SU-DHL-6 (cell line): Measurements from ENCODE around the gene RADIL.

Experiments used
- H2AFZ ChIP-seq: fragments of 200-600 bp; sonication (generic); 2 replicates; pipeline ENCODE4 v1.6.1; 2014; ENCODE audit warnings: low read depth, mild to moderate bottlenecking, moderate library complexity, mixed read lengths, antibody characterized with exemption, low read length; ENCODE audit not compliant: severe bottlenecking
- H3F3A ChIP-seq: fragments of 200-600 bp; shearing (Covaris generic); 2 replicates; pipeline ENCODE4 v1.6.0; 2016; ENCODE audit warnings: antibody characterized with exemption, mild to moderate bottlenecking; ENCODE audit not compliant: insufficient read depth
- H3K27ac ChIP-seq: fragments of 200-600 bp; sonication (generic); 2 replicates; pipeline ENCODE4 v1.5.1; 2016; ENCODE audit warnings: low read depth, mild to moderate bottlenecking, low read length, moderate library complexity, mixed read lengths
- H3K27me3 ChIP-seq: fragments of 200-600 bp; sonication (generic), shearing (Covaris generic); 2 replicates; pipeline ENCODE4 v1.6.0; 2014; ENCODE audit warnings: mild to moderate bottlenecking, low read length
- H3K36me3 ChIP-seq: fragments of 200-600 bp; sonication (generic); 2 replicates; pipeline ENCODE4 v1.6.1; 2014; ENCODE audit warnings: mild to moderate bottlenecking, low read length, mixed read lengths
- H3K4me2 ChIP-seq: fragments of 300-600, 200-600 bp; shearing (Covaris generic), sonication (generic); 2 replicates; pipeline ENCODE4 v1.6.0; 2014; ENCODE audit warnings: low read length, low read depth, mild to moderate bottlenecking; ENCODE audit not compliant: poor library complexity, severe bottlenecking
- H3K4me3 ChIP-seq: fragments of 200-600 bp; sonication (generic); 2 replicates; pipeline ENCODE4 v1.5.1; 2014; ENCODE audit warnings: antibody characterized with exemption, low read length, mild to moderate bottlenecking, mixed read lengths; ENCODE audit not compliant: insufficient read depth, poor library complexity, severe bottlenecking
- H3K79me2 ChIP-seq: fragments of 200-600 bp; sonication (generic); 2 replicates; pipeline ENCODE4 v1.6.1; 2014; ENCODE audit warnings: mild to moderate bottlenecking, low read length, moderate library complexity; ENCODE audit not compliant: insufficient read depth
- H3K9ac ChIP-seq: fragments of 200-600 bp; sonication (generic); 2 replicates; pipeline ENCODE4 v1.7.0; 2014; ENCODE audit warnings: mild to moderate bottlenecking, low read length
- H3K9me2 ChIP-seq: fragments of 200-600 bp; sonication (generic); replicated peaks from 2 replicates; pipeline ENCODE4 v1.6.1; 2014; ENCODE audit warnings: low read length; ENCODE audit not compliant: insufficient read depth
- H3K9me3 ChIP-seq: fragments of 200-600 bp; sonication (generic); 2 replicates; pipeline ENCODE4 v1.6.1; 2014; ENCODE audit warnings: low read length, mixed read lengths; ENCODE audit not compliant: insufficient read depth
- H4K20me1 ChIP-seq: fragments of 200-600 bp; sonication (generic); 2 replicates; pipeline ENCODE4 v1.6.1; 2014; ENCODE audit warnings: low read depth, mild to moderate bottlenecking, antibody characterized with exemption, low read length, moderate library complexity, mixed read lengths
- EZH2phosphoT487 ChIP-seq: fragments of 200-600 bp; sonication (generic), shearing (Covaris generic); conservative IDR thresholded peaks from 2 replicates; pipeline ENCODE4 v1.6.1; 2018; ENCODE audit warnings: mild to moderate bottlenecking, antibody characterized with exemption, low read length, moderate library complexity, mixed read lengths
- TF ChIP-seq, protein P1 (sequence below): fragments of 200-600 bp; sonication (generic); IDR thresholded peaks from one replicate; pipeline ENCODE4 v1.5.1; 2017; ENCODE audit warnings: antibody characterized with exemption, mild to moderate bottlenecking, low read length, moderate library complexity; ENCODE audit not compliant: insufficient read depth, poor library complexity, severe bottlenecking

The RADIL gene

GRCh38 chr7:4816419-4817080 lies 67.0 kb downstream of the RADIL start:
- no peak for TF ChIP-seq EZH2phosphoT487
- TF ChIP-seq, protein P1, sequence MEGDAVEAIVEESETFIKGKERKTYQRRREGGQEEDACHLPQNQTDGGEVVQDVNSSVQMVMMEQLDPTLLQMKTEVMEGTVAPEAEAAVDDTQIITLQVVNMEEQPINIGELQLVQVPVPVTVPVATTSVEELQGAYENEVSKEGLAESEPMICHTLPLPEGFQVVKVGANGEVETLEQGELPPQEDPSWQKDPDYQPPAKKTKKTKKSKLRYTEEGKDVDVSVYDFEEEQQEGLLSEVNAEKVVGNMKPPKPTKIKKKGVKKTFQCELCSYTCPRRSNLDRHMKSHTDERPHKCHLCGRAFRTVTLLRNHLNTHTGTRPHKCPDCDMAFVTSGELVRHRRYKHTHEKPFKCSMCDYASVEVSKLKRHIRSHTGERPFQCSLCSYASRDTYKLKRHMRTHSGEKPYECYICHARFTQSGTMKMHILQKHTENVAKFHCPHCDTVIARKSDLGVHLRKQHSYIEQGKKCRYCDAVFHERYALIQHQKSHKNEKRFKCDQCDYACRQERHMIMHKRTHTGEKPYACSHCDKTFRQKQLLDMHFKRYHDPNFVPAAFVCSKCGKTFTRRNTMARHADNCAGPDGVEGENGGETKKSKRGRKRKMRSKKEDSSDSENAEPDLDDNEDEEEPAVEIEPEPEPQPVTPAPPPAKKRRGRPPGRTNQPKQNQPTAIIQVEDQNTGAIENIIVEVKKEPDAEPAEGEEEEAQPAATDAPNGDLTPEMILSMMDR: no peak
- no peaks in the 10 kb centered on the region for H3K9me2 ChIP-seq
- H3K27ac ChIP-seq: no peak overlapping the region
- no peaks in the 10 kb centered on the region for H3K79me2 ChIP-seq
- no peaks in the 10 kb centered on the region for H3K36me3 ChIP-seq
- H3K27me3 ChIP-seq: no peaks in the 10 kb centered on the region
- H4K20me1 ChIP-seq: no peaks in the 10 kb centered on the region
- no peaks in the 10 kb centered on the region for H3F3A ChIP-seq
- no peak overlapping the region for H3K4me3 ChIP-seq
- no peaks in the 10 kb centered on the region for H3K9me3 ChIP-seq
- H2AFZ ChIP-seq: no peak overlapping the region
- H3K9ac ChIP-seq: no peak overlapping the region
- no peak overlapping the region for H3K4me2 ChIP-seq

DNA sequence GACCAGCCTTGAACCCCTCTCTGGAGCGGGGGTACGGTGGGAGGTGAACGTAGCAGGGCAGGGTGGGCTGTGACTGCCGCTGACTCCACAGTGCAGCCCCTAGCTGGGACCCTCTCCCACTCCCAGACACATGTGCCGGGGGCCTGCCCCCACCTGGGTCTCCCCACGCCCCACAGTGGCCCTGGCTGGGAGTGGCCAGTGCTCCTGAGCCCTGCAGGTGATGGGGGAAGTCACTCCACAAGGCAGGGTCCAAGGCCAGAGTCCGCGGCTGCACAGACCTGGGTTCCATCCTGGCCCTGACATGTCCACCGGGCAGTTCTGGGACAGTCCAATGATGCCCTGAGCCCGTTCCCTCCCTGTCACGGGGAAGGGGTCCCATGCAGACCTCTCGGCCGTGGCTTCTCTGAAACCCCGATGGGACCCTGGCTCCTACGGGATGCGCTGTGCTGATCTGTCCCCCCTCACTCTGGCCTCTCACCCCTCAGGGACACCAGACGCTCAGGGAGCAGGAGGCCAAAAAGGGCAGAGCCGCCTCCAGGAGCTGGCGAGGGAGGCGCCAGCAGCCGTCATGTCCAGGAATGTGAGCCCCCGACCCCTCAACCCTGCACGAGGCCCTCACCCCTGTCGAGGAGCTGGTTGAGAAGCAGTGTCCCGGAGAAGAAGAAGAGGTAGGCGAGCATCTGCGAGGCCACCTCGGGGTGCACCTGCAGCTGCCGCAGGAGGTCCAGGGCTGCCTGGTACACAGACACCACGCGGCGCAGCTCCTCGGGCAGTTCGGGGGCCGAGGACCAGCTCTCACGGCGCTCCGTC lies 67.7 kb downstream of the RADIL start:
- no peaks in the 10 kb centered on the region for H4K20me1 ChIP-seq
- no peak overlapping the region for H2AFZ ChIP-seq
- TF ChIP-seq EZH2phosphoT487: no peak
- TF ChIP-seq, protein P1: no peak
- no peak overlapping the region for H3K27ac ChIP-seq
- no peak overlapping the region for H3K4me2 ChIP-seq
- H3K9me3 ChIP-seq: no peaks in the 10 kb centered on the region
- no peaks in the 10 kb centered on the region for H3K9me2 ChIP-seq
- H3K27me3 ChIP-seq: no peaks in the 10 kb centered on the region
- H3F3A ChIP-seq: no peaks in the 10 kb centered on the region
- H3K36me3 ChIP-seq: no peaks in the 10 kb centered on the region
- H3K4me3 ChIP-seq: no peak overlapping the region
- no peaks in the 10 kb centered on the region for H3K79me2 ChIP-seq
- H3K9ac ChIP-seq: no peak overlapping the region

- Histone ChIP-seq H3K36me3 (no peaks in the 10 kb centered on the region), H3K9me3 (no peaks in the 10 kb centered on the region), H3K9ac (no peak overlapping the region), H3K9me2 (no peaks in the 10 kb centered on the region), H3K4me3 (no peak overlapping the region), H3K27ac (no peak overlapping the region), H3K27me3 (no peaks in the 10 kb centered on the region), H2AFZ (no peak overlapping the region), H3K79me2 (no peaks in the 10 kb centered on the region), H4K20me1 (no peaks in the 10 kb centered on the region), H3F3A (no peaks in the 10 kb centered on the region), H3K4me2 (no peak overlapping the region)
- TF ChIP-seq, protein P1: no peak
- TF ChIP-seq EZH2phosphoT487: no peak
Observed at GRCh38 chr7:4815121-4815520, 68.4 kb downstream of the RADIL start.
